K562 (cell line): ENCODE results near the gene ARHGAP22. TPM values are rescaled to one million over a fixed set of nuclear protein-coding genes. Genes with fewer than 3 reads are reported as not detected.
A peak's percentile ranks its signal among the peaks of the same experiment; 100 is the strongest.

ENCODE experiments used
- DMBX1 ChIP-seq: fragments of 250-450 bp; sonication (Bioruptor Pico); IDR thresholded peaks from 2 replicates; pipeline ENCODE4 v1.8.0; 2022; ENCODE audit warnings: inconsistent platforms, mild to moderate bottlenecking, moderate library complexity, borderline replicate concordance
- ILF3 ChIP-seq: fragments of 450-650 bp; IDR thresholded peaks from 2 replicates; pipeline ENCODE4 v1.6.1; 2018; ENCODE audit warnings: antibody characterized with exemption, mild to moderate bottlenecking, moderate library complexity, borderline replicate concordance
- KLF6 ChIP-seq: fragments of 250-450 bp; sonication (Bioruptor Pico); IDR thresholded peaks from 2 replicates; pipeline ENCODE4 v1.4.0; 2020; ENCODE audit warnings: mild to moderate bottlenecking, moderate library complexity, borderline replicate concordance
- MGA ChIP-seq: fragments of 450-650 bp; IDR thresholded peaks from 2 replicates; pipeline ENCODE4 v1.6.1; 2016; ENCODE audit warnings: mild to moderate bottlenecking, moderate library complexity
- PATZ1 ChIP-seq: fragments of 250-450 bp; sonication (Bioruptor Pico); IDR thresholded peaks from 2 replicates; pipeline ENCODE4 v1.5.0; 2020; ENCODE audit warnings: mild to moderate bottlenecking, borderline replicate concordance
- PTBP1 ChIP-seq: fragments of 200-400 bp; formaldehyde crosslinking; IDR thresholded peaks from 2 replicates; pipeline ENCODE4 v1.6.1; 2017; ENCODE audit warnings: low read depth, low read length
- TFE3 ChIP-seq: fragments of 450-650 bp; formaldehyde crosslinking; IDR thresholded peaks from 2 replicates; pipeline ENCODE4 v1.4.0; 2020; ENCODE audit warnings: mild to moderate bottlenecking, mixed read lengths
- ZNF224 ChIP-seq: sonication (generic); formaldehyde crosslinking; IDR thresholded peaks from 2 replicates; pipeline ENCODE4 v1.8.0; 2022; ENCODE audit warnings: mild to moderate bottlenecking, missing genetic modification reagents
- ZNF395 ChIP-seq: fragments of 200-800 bp; sonication (Bioruptor generic); IDR thresholded peaks from 2 replicates; pipeline ENCODE4 v1.6.1; 2017; ENCODE audit warnings: missing genetic modification characterization, missing compliant biosample characterization
- polyA plus RNA-seq, 8 experiments: library from polyadenylated mRNA; depleted of rRNA in 4 of 8; stranded (reverse) in 5 of 8; unstranded in 3 of 8; fragments of >200 nt; fragmentation: Nextera tagmentation in 2 of 8; fragmentation: Illumina TruSeq in 1 of 8; extraction: Ambion mirVana in 2 of 8; extraction: Trizol in 1 of 8; gene quantifications; 2 replicates each; pipeline versions ENCODE4 v1.2.1 to v1.2.3, GENCODE V29; 2011 to 2014; ENCODE audit warnings: inconsistent platforms in 1 of 8, missing spikeins in 1 of 8
- total RNA-seq, 7 experiments: library from RNA; depleted of rRNA in 6 of 7; stranded (reverse); fragments of >200 nt in 6 of 7; fragmentation: Illumina TruSeq in 2 of 7; extraction: Trizol in 2 of 7; gene quantifications; 2 replicates each; pipeline versions ENCODE4 v1.2.1 to v1.2.3, GENCODE V29; 2011 to 2021; ENCODE audit warnings: low replicate concordance in 1 of 7

ARHGAP22 gene
- total and polyA plus RNA-seq, 9 of the 15 experiments (the other 6 are each of a cell fraction or from before 2014, with no cell fraction given) = 1.3 to 28.1 (median 12.7) TPM

- no peak for TF ChIP-seq TFE3 (CRISPR knock-in tag)
- TF ChIP-seq DMBX1 (CRISPR knock-in tag) = peak; percentile 25; the same call in 1 of the 2 replicates
- TF ChIP-seq PATZ1 (CRISPR knock-in tag) = no peak
- no peak for TF ChIP-seq MGA
- no peak for TF ChIP-seq ILF3
- no peak for TF ChIP-seq PTBP1
- TF ChIP-seq ZNF395 (CRISPR knock-in tag) = no peak
- no peak for TF ChIP-seq ZNF224 (CRISPR knock-in tag)
- TF ChIP-seq KLF6 (CRISPR knock-in tag) = no peak
Measured at GRCh38 chr10:48431871-48432270, 173.0 kb downstream of the ARHGAP22 start (continued).
